Fibroblast of gingiva (primary cell): Measurements from ENCODE around the gene ETV3.

ENCODE experiments used
- DNase-seq: peaks from one replicate; pipeline ENCODE4 v3.0.0-alpha.2; 2011; ENCODE audit warnings: low read depth

Gene ETV3

DNA sequence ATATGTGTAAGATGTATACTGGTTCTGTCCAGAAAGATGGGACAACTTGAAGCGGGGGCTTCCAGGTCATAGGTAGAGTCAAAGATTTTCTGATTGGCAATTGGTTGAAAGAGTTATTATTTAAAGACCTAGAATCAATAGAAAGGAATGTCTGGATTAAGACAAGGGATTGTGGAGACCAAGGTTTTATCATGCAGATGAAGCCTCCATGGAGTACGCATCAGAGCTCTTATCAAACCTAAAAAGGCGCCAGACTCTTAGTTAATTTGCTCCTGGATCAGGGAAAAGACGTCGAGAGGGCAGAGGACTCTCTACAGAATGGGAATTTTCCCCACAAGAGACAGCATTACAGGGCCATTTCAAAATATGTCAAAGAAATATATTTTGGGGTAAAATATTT is 23.7 kb upstream of the ETV3 start:
- no peak for DNase-seq

DNA sequence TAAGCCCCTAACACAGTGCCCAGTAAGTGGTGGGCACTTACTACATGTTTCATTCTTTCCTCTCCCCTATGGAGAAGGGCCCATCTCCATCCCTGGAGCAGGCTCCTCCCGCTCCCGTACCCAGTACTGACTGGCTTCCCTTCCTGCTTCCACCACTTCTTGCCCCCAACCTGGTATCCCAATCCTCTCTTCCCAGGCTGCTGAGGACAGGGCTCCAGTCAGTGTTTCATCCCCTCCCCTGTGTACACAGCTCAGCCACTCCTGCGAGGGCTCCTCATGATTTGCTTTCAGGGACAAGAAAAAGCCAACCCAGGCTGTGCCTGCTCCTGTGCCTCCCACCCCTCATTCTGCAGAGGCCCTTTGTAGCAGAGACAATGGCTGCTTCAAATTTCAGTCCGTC is 20.8 kb upstream of the ETV3 start:
- no peak for DNase-seq

DNA sequence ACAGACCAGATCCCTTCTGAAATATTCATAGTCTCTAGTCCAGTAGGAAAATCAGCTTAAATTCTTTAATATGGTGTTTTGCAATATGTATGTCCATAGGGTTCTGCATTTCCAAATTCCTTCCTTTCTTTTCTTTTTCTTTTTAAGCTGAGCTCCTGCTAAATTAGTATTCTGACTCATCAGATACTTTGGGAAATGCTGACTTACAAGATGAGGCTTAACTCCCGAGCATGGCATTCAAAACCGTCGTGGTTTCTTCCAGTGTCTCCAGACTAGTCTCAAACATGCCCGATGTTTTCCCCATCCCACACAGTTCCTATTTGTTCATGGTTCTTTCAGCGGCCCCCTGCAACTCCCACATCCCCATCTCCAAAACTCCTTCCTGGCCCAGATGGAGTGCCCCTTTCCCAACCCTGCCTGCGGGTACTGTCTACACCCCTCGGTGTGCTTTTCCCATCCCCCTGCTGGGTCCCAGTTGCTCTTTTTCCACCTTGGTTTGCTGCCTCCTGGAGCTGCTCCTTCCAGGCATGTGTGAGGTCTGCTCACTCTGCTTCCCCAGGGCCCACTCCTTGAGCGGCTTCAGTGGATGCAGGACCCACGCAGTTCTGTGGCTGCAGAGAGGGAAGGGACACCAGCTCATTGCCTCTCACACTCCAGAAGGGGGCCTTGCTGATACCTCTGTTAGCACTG is 19.5 kb upstream of the ETV3 start:
- peak; percentile 51 for DNase-seq

DNA sequence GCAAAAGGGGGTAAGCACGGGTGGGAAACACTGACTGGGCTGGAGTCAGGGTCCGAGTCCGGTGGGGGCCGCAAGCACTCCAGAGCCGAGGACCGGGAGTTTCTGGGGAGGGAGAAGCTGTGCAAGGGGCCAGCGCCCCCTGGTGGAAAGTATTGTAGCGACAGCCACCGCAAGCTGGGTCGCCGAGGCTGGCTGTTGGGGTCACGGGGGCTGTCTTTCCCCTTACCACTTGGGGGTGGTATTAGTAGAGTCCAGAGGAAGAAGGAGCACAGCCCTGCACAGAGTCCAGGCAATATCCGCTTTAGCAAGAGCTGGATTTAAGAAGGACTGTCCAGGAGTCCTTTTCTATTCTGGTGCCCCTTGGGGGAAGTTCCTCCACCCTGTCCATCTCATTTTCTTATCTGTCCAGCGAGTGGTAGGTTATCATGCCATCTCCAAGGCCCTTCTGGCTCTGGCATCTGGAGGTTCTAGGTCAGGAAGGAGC is 17.9 kb upstream of the ETV3 start:
- DNase-seq, result peak; percentile 30

DNA sequence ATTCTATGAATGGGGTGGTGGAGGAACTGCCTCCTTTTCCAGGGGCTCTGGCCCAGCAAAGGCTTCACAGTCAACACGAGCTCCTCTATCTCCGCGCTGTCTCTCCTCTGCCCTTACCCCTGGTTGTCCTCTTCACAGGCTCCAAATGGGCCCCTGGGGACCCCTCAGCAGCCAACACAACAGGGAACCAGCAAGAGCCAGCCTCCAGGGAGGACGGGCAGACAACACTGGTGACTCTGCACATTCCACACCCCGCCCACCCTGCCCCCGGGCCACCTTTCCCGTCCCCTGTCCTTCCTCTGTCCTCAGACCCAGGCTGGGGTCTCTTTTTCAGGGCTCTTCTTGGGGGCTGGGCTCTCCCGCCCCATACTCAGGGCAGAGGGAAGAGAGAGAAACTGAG is 17.5 kb upstream of the ETV3 start:
- no peak for DNase-seq

DNA sequence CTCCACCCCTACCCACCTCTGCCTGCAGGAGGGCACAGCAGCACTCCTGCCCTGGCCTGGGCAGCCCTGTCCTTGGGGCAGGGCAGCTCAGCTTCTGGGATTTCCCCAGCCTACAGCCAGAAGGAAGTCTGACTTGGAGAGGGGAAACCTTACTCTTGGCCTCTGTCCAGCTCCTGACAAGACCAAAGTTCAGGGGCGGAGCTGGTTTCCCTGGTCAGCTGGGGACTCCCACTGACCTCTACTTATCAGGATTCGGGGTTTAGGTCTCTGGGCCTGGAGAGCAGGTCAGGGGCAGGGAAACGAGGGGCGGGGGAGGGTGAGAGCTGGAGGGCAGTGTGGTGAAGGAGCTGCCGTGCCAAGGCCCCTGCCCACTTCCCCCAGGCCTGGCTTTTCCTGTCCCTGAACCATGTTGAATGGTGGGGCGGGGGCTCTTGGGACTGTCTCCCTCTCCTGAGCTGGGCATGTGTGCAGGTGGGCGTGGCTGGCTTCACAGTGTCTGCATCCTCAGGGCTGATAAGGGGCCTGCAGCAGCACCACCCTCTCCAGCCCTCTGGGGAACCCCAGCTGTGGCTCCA is 16.8 kb upstream of the ETV3 start:
- DNase-seq, result no peak

DNA sequence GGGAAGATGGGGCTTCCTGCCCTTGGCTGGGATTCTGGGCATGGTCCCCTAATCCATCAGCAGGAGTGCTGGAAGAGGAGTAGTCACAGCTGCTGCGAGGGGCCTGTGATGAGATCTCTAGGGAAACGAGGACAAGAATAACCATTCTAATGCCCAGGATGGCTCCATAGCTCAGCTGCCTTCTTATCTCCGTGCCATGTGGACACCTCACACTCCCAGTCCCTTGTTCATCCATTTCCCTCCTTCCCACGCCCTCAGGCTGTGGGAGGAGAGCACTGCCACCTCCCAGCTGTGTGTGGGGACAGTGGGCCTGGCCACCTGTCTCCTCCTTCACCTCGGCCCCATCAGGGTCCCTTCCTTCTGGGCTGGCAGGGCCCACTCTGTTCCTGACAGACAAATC is 16.1 kb upstream of the ETV3 start:
- DNase-seq, result no peak

DNA sequence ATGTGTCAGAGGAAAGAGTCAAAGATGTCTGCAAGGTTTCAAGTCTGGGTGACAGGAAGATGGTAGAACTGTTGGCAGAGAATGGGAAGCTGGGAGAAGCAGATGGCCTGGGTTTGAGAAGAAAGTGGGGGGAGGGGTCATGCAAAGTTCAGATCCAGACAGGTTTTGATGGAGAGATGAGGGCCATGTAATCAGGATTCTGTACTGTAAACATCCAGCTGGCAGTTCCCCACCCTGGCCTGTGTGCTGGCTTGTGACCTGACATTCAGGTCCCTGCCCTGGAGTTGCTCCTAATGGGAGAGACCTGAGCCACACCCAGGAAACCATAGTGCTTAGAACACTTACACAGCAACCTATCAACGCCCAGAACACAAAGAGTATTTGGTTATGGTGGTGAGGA is 15.6 kb upstream of the ETV3 start:
- no peak for DNase-seq

DNA sequence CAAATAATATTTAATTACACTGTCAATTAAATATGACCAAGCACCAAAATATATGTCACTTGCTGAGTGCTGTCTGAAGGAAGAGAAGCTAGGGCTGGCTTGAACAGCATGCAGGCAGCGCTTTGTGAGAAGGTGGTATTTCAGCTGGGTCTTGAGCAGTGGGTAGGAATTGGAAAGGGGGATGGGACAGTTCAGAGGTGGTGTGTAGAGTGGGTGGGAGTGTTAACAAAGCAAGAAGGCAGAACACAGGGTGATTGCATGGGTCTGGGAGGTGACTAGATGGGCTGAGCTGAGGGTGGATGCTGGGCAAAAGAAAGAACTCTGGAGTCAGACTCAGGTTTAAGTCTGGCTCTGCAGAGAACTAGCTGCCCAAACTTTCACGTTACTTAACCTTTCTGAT is 14.3 kb upstream of the ETV3 start:
- no peak for DNase-seq

DNA sequence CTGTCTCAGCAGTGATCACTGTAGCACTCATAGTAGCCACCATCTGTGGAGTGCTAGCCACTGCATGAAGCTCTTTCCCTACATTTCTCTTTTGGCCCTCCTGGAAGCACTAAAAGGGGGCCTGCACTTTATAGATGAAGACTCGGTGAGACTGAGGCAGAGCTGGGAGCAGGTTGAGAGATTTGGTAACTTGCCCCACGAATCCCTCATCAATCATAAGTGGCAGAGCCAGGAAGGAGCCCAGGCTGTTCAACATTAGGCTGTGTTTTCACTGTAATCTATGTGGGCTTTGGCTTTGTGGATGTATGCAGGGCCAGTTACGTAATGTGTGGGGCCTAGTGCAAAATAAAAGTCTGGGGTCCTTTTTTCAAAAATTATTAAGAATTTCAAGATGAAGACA is 13.3 kb upstream of the ETV3 start:
- no peak for DNase-seq

DNA sequence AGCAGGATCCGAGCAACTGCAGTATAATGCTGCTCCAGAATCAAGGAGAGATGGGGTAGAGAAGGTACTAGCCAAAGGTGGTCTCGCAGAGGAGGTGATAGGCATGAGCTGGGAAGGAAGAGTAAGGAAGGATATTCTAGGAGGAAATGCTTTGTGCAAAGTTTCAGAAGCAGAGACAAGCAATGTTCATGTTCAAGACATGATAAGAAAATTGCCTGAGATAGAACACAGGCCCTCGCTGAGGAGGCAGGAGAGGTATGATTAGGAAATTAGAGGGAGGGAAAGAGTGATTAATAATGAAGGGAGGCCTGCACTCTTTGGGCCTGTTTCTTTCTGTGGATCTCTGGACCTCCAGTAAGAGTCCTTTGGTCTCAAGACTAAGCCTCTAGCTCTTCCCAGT is 12.9 kb upstream of the ETV3 start:
- no peak for DNase-seq

DNA sequence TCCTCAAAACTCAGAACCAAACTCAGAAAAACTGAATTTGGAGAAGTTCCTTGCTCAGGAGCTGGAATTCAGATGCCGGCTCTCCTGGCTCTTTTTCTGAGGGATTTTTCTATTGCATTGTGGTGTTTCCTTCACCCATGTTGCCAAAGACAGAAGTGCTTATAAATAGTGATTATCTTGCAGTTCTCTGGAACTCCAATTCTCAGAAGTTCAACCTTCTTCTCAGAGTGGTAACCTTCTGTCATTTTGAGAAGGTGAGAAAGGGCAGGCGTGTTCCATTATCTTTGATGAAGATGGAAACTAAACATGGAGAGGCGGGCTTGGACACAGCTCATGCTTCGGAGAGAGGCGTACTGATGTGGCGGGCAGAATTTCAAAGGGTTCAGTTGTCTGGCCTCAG is 12.4 kb upstream of the ETV3 start:
- DNase-seq, result no peak

DNA sequence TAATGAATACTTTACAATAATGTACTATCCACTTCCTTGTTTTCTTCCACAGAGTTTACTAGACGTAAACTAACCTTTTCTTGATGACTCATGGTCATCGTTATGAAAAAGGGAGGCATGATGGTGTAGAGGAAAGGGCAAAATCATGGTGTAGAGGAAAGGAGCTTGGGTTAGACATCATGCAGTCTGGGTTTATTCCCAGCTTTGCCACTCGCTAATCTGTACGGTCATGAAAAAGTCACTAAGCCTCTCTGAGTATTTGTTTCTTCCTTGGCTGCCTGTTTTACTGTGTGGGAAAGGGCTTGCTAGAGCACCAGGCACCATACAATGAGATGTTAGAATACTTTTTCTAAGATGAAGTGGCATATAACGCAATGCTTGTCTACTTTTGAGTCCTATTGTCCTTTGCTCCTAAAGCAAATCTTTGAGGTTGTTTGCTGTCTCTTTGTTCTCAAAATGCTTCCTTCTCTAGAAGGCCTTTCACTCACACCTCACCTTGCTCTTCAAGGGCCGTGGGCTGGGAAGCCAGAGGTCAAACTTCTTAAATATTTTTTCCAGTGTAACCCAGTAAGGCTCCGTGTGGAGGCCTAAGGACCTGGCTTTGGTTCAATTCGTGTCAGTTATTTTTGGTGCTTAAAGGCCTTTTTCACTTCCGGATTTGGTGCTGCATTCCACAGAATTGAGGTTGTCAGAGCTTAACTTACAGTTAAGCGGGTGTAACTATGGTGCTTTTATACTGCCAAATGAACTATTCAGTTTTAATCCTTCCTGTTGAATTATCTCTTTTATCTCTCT is 9.9 kb upstream of the ETV3 start:
- no peak for DNase-seq

DNA sequence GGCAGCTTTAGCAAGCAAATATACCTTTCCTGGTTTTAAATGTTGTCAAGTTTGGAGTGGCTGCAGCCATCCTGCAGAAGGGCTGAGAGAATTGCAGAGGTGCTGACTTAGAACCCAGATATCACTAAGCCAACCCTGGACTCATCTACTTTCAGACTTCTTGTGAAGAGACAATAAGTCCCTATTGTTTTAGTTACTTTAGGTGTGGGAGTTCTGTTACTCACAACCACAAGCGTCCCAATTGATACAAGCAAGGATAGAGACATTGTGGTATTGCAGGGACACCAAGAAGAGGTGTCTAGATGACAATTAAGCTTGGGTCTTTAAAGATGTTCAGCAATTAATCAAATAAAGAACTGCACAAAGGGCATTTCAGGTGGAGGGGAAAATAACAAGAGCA is 8.8 kb upstream of the ETV3 start:
- no peak for DNase-seq

DNA sequence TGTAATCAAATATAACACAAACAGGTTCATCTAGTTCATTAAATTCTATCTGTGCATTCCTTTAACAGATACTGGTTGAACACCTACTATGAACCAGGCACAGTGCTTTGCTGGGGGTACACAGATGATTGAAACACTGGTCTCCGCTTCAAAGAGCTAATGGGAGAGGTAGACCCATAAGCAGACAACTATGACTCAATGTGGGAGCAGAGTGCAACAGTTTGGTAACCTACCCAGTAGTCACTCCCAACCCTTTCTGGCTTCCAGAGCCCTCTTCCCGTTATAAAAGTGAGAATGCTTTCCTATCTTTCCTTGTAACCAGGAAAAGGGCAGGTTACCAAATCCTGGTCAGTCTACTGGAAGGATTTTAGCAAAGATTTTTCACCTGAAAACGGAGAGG is 8.0 kb upstream of the ETV3 start:
- DNase-seq, result no peak

DNA sequence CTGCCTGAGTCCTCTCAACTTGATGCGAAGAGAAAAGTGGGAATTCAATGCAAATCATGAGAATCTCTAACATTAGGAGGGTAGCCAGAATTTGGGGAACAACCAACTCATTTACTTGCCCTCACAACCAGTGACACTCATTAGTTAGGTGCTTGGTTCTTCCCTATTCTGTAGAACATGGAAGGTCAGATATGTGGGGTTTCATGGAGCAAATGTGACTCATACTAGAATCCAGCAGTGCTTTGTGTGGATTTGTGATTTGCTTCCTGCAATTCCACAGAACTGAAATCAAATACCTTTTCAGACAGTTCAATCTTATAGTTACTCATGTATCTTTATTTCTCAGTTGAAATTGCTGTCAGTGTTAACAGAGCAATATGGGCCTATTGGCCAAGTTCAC is 6.9 kb upstream of the ETV3 start:
- no peak for DNase-seq

DNA sequence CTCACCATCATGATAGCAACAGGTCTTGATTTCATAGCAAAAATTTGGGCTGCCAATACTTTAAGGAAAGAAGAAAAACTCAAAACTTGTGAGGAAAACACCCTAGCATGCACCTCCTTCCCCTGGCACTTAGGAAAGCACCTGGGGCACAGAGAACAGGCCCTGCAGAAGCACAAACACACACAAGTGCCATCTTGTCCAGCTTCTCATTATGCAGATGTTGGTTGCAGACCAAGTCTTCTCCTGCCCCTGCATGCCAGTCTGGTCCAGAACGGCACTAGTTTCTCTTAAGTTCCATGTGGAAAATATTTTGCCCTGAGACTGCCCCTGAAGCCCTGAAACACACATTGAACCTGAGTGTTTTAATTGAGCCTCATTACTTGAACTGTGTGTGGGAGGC is 6.3 kb upstream of the ETV3 start:
- DNase-seq, result no peak

DNA sequence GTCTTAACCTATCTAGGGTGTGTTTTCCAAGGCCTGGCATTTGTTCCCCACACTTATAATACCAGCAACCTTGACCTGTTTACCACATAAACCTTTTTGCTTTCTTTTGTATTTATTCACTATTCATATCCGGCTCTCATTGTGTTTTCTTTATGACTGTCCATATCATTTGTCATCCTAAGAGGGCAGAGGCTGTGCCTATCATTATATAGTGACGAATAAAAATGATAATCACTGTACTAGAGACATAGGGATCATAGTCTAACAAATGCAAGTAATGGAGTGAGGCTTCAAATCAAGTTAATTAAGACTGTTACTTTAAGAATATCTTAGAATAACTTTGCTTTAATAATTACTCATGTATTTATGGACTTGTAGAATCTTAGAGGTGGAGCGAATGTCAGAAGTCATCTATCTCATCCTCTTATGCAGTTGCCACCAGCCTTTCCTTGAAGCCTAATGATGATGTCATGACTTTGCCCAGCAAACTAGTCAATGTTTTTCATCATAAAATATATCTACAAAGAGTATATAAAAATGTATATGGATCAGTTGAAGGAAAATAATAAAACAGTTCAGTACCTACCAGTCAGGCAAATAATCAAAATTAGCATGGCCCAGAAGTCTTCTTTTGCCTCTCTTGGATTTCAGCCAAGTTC is 4.7 kb upstream of the ETV3 start:
- DNase-seq, result no peak

DNA sequence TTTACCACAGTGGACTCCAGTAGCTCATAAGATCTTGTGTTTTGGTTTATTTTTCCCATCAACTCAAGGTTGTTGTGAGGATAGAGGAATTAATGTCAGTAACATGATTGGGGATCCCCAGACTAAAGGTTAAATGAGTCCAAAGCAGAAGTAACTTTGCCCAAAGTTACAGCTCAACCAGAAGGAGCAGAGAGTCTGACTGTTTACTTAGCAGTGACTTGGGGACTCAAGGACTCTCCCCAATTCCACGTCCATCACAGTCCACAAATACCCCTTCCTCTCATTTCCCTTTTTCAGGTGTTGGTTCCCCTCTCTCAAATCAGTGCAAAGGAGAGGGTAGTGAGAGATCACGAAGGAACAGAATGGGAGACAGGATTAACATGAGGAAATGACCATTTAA is 4.0 kb upstream of the ETV3 start:
- DNase-seq, result no peak

DNA sequence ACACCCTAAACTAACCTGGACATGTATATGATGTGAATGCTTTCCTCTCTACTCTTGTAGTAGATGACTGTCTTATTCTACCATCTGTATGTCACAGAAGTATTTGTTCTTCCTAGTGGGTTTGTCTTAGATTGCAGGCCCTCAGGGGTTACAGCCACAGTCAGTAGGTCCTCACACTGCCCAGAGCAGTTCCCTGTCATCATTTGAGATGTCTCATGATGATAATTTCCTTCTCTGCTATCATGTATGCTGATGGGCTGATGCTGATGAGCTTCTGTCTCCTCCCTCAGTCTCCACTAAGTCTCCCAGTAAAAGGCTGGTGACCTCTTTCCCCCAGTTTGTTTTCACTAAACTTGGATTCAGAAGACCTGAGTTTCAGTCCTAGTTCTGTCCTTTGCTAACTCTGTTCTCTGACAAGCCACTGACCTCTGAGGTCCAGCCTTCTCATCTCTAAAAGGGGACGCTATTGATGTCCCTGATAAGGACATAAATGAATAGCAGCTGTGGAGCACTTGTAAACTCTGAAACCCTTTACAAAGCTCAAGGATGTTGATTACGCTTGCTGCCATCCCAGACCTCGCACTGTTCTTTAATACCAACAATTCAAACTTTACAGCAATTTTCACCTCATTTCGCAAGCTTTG is 3.1 kb upstream of the ETV3 start:
- no peak for DNase-seq

DNA sequence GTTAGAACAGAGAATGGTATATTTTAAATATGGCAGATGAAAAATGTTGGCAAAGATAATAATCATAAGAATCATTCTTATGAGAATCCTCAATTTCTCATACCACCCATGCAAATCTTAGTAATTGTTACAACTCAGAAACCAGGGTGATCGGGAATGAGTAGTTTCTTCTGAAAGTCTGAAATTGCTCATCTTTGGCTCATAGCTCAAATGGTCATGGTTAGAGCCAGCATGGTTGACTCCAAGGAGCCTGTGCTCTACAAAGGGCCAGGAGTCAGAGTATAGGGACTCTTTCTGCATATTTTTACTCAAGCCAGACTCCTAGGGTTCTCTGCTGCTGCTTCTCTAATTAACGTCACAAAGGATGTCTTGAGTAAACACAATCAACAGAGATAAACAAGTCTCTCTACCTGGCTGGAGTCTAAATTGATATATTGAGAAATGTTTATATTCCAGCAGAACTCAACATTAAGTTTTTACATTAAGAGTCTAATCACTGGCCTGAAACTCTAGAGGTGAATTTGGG is 1.9 kb upstream of the ETV3 start:
- DNase-seq, result no peak

DNA sequence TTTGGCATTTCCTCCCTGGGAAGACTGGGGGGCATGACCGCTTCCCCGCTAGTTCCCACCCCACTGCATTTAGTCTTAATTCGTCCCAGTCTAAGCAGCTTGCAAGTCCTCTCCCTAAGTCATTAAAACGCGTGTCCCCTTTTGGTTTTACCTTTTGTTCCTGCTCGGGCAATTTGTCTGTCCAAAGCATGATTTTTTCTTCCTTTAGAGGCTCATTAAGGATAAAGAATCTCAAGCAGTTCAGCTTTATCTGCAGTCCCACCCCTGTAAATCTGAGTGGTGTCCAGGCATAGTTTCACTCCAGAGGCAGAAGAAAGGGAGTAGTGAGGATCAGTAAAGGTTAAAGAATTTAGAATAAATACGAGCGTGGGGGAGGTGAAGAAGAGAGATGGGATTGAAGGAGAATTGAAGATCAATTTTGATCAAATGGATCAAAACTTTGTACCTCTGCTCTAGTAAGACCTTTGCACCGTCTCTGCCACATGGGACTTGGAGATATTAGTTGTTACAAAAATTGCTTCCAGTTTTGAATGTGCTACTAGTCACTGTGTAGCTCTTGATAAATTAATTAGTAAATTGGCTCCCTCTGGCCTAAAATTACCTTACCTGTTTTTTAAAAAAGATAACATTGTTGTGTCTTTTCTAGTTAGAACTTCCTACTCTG is 989 bp upstream of the ETV3 start:
- DNase-seq, result no peak
